Measurements from ENCODE around the gene ZNF594. TPM values are rescaled to one million over a fixed set of nuclear protein-coding genes. Genes with fewer than 3 reads are reported as not detected.

Gene ZNF594
- total RNA-seq (2016; rRNA removed; fragmentation: Illumina TruSeq; extraction: Trizol) (9.0 and 9.6 TPM in 2 replicates), polyA plus RNA-seq (2011; rRNA removed) (2.9 TPM in 2 replicates), polyA minus RNA-seq (2011; rRNA and poly(A)+ RNA removed; ENCODE audit: low replicate concordance) (3.6 and 5.3 TPM in 2 replicates), Bru-seq, nascent RNA (percentile 79 among the genes with signal in this experiment), BruChase-seq, experiment 1, labeled RNA remaining after a 6-hour chase (percentile 48 among the genes with signal in this experiment), BruChase-seq, experiment 2, labeled RNA remaining after a 2-hour chase (percentile 66 among the genes with signal in this experiment)
- 1.1 and 2.2 TPM in 2 replicates for total RNA-seq (2016; cell fraction: cytosol; rRNA removed; fragmentation: Illumina TruSeq; extraction: Trizol; ENCODE audit: low read depth)
- total RNA-seq (2016; cell fraction: insoluble cytoplasmic fraction; rRNA removed; fragmentation: Illumina TruSeq; extraction: Trizol) = 9.2 and 10.9 TPM in 2 replicates
- 4.9 and 5.1 TPM in 2 replicates for total RNA-seq (2016; cell fraction: membrane; rRNA removed; fragmentation: Illumina TruSeq; extraction: Trizol)
- 13.9 and 16.3 TPM in 2 replicates for total RNA-seq (2016; cell fraction: nucleus; rRNA removed; fragmentation: Illumina TruSeq; extraction: Trizol)
- polyA plus RNA-seq (2011; cell fraction: cytosol; rRNA removed) = 1.3 and 1.8 TPM in 2 replicates
- 9.2 and 9.7 TPM in 2 replicates for polyA plus RNA-seq (2011; cell fraction: nucleus; rRNA removed)
- polyA plus RNA-seq (2012) = 3.0 and 3.4 TPM in 2 replicates
- 0.53 and 0.61 TPM in 2 replicates for polyA plus RNA-seq (2016; cell fraction: cytosol; fragmentation: Illumina TruSeq; extraction: Trizol; ENCODE audit: low read depth)
- 4.1 and 4.2 TPM in 2 replicates for polyA plus RNA-seq (2016; cell fraction: insoluble cytoplasmic fraction; fragmentation: Illumina TruSeq; extraction: Trizol; ENCODE audit: low read depth)
- polyA plus RNA-seq (2016; cell fraction: membrane; fragmentation: Illumina TruSeq; extraction: Trizol; ENCODE audit: low read depth) = 1.00 and 1.7 TPM in 2 replicates
- polyA plus RNA-seq (2016; cell fraction: nucleus; fragmentation: Illumina TruSeq; extraction: Trizol; ENCODE audit: insufficient read depth, low read depth) = 15.7 and 18.5 TPM in 2 replicates
- 3.0 and 3.5 TPM in 2 replicates for polyA minus RNA-seq (2011; cell fraction: cytosol; rRNA and poly(A)+ RNA removed)
- polyA minus RNA-seq (2011; cell fraction: nucleus; rRNA and poly(A)+ RNA removed) = 14.4 and 19.0 TPM in 2 replicates
- long read RNA-seq, experiment 1, partial matches to known transcripts = 1 of 2 reads
- long read RNA-seq, experiment 1, other reads (novel, unspliced or antisense) = 1 of 2 reads
- long read RNA-seq, experiment 2, partial matches to known transcripts = 0 of 1 reads
- long read RNA-seq, experiment 2, other reads (novel, unspliced or antisense) = 1 of 1 reads

GRCh38 chr17:5191541-5192417 lies at the start of gene ZNF594:
TSS of gene ZNF594 (minus strand) at chr17:5191868. CDS start at chr17:5184256, 7,612 bp downstream.
- Histone ChIP-seq H3K9ac (ENCODE audit: insufficient read depth, low read depth, low read length) (peak within 1 kb of the TSS; percentile 79), H3K36me3 (replicated peaks in 1 of 2; ENCODE audit: control insufficient read depth in 1 of 2, insufficient read depth in 2 of 2, low read length in 2 of 2) (no peaks in the 10 kb centered on the region), H2AFZ (ENCODE audit: low read length) (no peak within 1 kb of the TSS), H3K79me2 (ENCODE audit: insufficient read depth, low read length) (peaks cover 9% of the 10 kb centered on the region), H4K20me1 (ENCODE audit: insufficient read depth, low read length) (no peaks in the 10 kb centered on the region), H3K27me3 (ENCODE audit: control insufficient read depth in 1 of 2, insufficient read depth in 2 of 2, low read length in 2 of 2) (no peaks in the 10 kb centered on the region), H3K4me3 (replicated peaks in 1 of 3; ENCODE audit: insufficient read depth in 1 of 3, low read depth in 2 of 3, low read length in 3 of 3) (peak within 1 kb of the TSS; percentile 81 to 85 (median 82)), H3K27ac (ENCODE audit: extremely low read length, insufficient read depth, low read length) (peak within 1 kb of the TSS; percentile 58), H3K4me2 (ENCODE audit: low read depth, low read length) (peak within 1 kb of the TSS; percentile 68), H3K4me1 (ENCODE audit: insufficient read depth, low read length) (peaks cover 17% of the 10 kb centered on the region), H3K9me3 (ENCODE audit: low read length) (no peaks in the 10 kb centered on the region)
- peak; percentile 81 for DNase-seq (ENCODE audit: low spot score)
- in situ Hi-C loops (cut with HindIII; ENCODE audit: extremely low pct_ligation_motif_present, low pct_unique_long_range_greater_than_20kb) = no loop called here
- POLR2A ChIA-PET = interaction anchor here (0.6 to 0.9 kb wide), 2 partner anchors 79 to 252 kb away, joined by 3 read pairs; partner anchors contain the start of genes RNF167 and SLC25A11
- no peak for FAIRE-seq
- no TSS peak for BruUV-seq (replicated peaks)
- 47% methylated on average over 30 of the region's 82 CpGs for WGBS (ENCODE audit: low lambda C conversion rate)
- CTCF ChIA-PET (ENCODE audit: low intra/inter-chr PET ratio, low total read pairs) = interaction anchor here (1.1 kb wide), 1 partner anchor 45 kb away, joined by 4 read pairs; no protein-coding TSS in a partner anchor
- ATAC-seq = peak; percentile 99
- intact Hi-C loops (cut with micrococcal nuclease; ENCODE audit: unreplicated experiment) = no loop called here
- TF ChIP-seq JARID2 (CRISPR knock-in tag; IDR thresholded peaks at IDR 0.05; ENCODE audit: insufficient replicate concordance) (no peak), NFIC (IDR thresholded peaks at IDR 0.05; ENCODE audit: low read length) (no peak), AGO2 (optimal IDR thresholded peaks at IDR 0.05; ENCODE audit: low read depth, low read length) (peak; percentile 63), ZNF101 (CRISPR knock-in tag; IDR thresholded peaks at IDR 0.05; ENCODE audit: borderline replicate concordance, low read depth) (no peak), HOXA5 (CRISPR knock-in tag; IDR thresholded peaks at IDR 0.05) (0 out of 2 replicates have a peak, but pooled peaks have one; percentile 54), ZMAT3 (CRISPR knock-in tag; conservative IDR thresholded peaks at IDR 0.05) (0 out of 2 replicates have a peak, but pooled peaks have one; percentile 63), NFKBIZ (CRISPR knock-in tag; IDR thresholded peaks at IDR 0.05) (peak; percentile 50; the same call in 1 of the 2 replicates), GPBP1L1 (CRISPR knock-in tag; IDR thresholded peaks at IDR 0.05) (no peak), CENPT (CRISPR knock-in tag; IDR thresholded peaks at IDR 0.05; ENCODE audit: low read depth) (no peak), PLSCR1 (CRISPR knock-in tag; IDR thresholded peaks at IDR 0.05; ENCODE audit: borderline replicate concordance) (no peak), MBD4 (IDR thresholded peaks at IDR 0.05; ENCODE audit: borderline replicate concordance, low read length) (no peak), THYN1 (CRISPR knock-in tag; IDR thresholded peaks at IDR 0.05; ENCODE audit: borderline replicate concordance, low read depth) (no peak), SAP130 (CRISPR knock-in tag; IDR thresholded peaks at IDR 0.05; ENCODE audit: low read depth) (peak; percentile 95), ZNF138 (CRISPR knock-in tag; IDR thresholded peaks at IDR 0.05; ENCODE audit: low read depth) (no peak)
